A172 (cell line): ENCODE measurements around the gene AP3S2. TPM values are rescaled to one million over a fixed set of nuclear protein-coding genes. Genes with fewer than 3 reads are reported as not detected.

Experiments used
- total RNA-seq: library from RNA; depleted of rRNA; stranded (reverse); fragments of >200 nt; shearing (Covaris generic); gene quantifications from 2 replicates; pipeline ENCODE4 v1.2.3, GENCODE V29; 2014; rRNA removed

Gene AP3S2
- total RNA-seq, 1 experiment from 2014 or later: 67.8 TPM

Other genes starting within 250 kb of the AP3S2 start
- gene KIF7, start 238.5 kb downstream of the AP3S2 start, total RNA-seq: 0.88 and 1.3 TPM in 2 replicates
- not detected in 2 replicates for gene PLIN1, start 214.6 kb downstream of the AP3S2 start, total RNA-seq
- 6.3 and 7.2 TPM in 2 replicates for gene PEX11A, start 203.2 kb downstream of the AP3S2 start, total RNA-seq
- 0.17 TPM in 1 of 2 replicates, not detected in the other for gene WDR93, start 203.2 kb downstream of the AP3S2 start, total RNA-seq
- 0.89 and 1.5 TPM in 2 replicates for gene MESP1, start 142.7 kb downstream of the AP3S2 start, total RNA-seq
- not detected in 2 replicates for gene MESP2, start 117.7 kb downstream of the AP3S2 start, total RNA-seq
- gene ANPEP, start 79.1 kb downstream of the AP3S2 start, total RNA-seq: 1.7 and 3.6 TPM in 2 replicates
- 7.3 and 8.9 TPM in 2 replicates for gene ARPIN, start 19.0 kb upstream of the AP3S2 start, total RNA-seq
- 6.2 and 6.6 TPM in 2 replicates for gene ZNF710, start 107.3 kb upstream of the AP3S2 start, total RNA-seq
- gene IDH2, start 208.5 kb upstream of the AP3S2 start, total RNA-seq: 43.7 and 61.6 TPM in 2 replicates